Measurements from ENCODE around the gene ZNF787.

The ZNF787 gene

GRCh38 chr19:56080669-56081401 lies 40.3 kb downstream of the ZNF787 start:
- Histone ChIP-seq H4K20me1 (ENCODE audit: insufficient read depth, low read length) (peaks cover 6% of the 10 kb centered on the region; the same call in 1 of the 2 replicates), H3K27me3 (ENCODE audit: low read depth, low read length) (no peaks in the 10 kb centered on the region), H3K4me1 (ENCODE audit: low read length) (peaks cover 33% of the 10 kb centered on the region), H3K36me3 (replicated peaks; ENCODE audit: low read depth, low read length) (peaks cover 5% of the 10 kb centered on the region), H3K9me3 (ENCODE audit: insufficient read depth, low read length) (no peaks in the 10 kb centered on the region), H3K4me3 (ENCODE audit: low read length) (peak overlapping the region; percentile 78), H3K79me2 (ENCODE audit: low read length) (peaks cover 2% of the 10 kb centered on the region; the same call in 1 of the 2 replicates), H3K4me2 (ENCODE audit: low read length) (peak overlapping the region; percentile 99), H3K27ac (ENCODE audit: low read length) (peak overlapping the region; percentile 77), H3K9ac (ENCODE audit: low read length) (peak overlapping the region; percentile 86), H2AFZ (ENCODE audit: low read depth, low read length) (peak overlapping the region; percentile 67)
- TF ChIP-seq CTCF (IDR thresholded peaks at IDR 0.05; ENCODE audit: low read depth, low read length) = peak; percentile 61
- TF ChIP-seq EZH2phosphoT487 (IDR thresholded peaks at IDR 0.05; ENCODE audit: low read depth) = no peak

- Histone ChIP-seq H3K27me3 (ENCODE audit: low read depth, low read length) (no peaks in the 10 kb centered on the region), H3K27ac (ENCODE audit: low read length) (no peak overlapping the region), H3K36me3 (replicated peaks; ENCODE audit: low read depth, low read length) (no peaks in the 10 kb centered on the region), H2AFZ (ENCODE audit: low read depth, low read length) (no peak overlapping the region), H3K9me3 (ENCODE audit: insufficient read depth, low read length) (no peaks in the 10 kb centered on the region), H4K20me1 (ENCODE audit: insufficient read depth, low read length) (no peaks in the 10 kb centered on the region), H3K4me2 (ENCODE audit: low read length) (0 out of 2 replicates have a peak overlapping the region, but pooled peaks have one; percentile 18), H3K4me3 (ENCODE audit: low read length) (no peak overlapping the region), H3K9ac (ENCODE audit: low read length) (no peak overlapping the region), H3K4me1 (ENCODE audit: low read length) (peaks cover 26% of the 10 kb centered on the region), H3K79me2 (ENCODE audit: low read length) (no peaks in the 10 kb centered on the region)
- TF ChIP-seq EZH2phosphoT487 (IDR thresholded peaks at IDR 0.05; ENCODE audit: low read depth) (no peak), CTCF (IDR thresholded peaks at IDR 0.05; ENCODE audit: low read depth, low read length) (no peak)
Measured at GRCh38 chr19:56079609-56080008, 41.5 kb downstream of the ZNF787 start.

GRCh38 chr19:56076498-56076897 lies 44.6 kb downstream of the ZNF787 start:
- Histone ChIP-seq H3K36me3 (replicated peaks; ENCODE audit: low read depth, low read length) (no peaks in the 10 kb centered on the region), H3K4me2 (ENCODE audit: low read length) (no peak overlapping the region), H3K4me1 (ENCODE audit: low read length) (peaks cover 19% of the 10 kb centered on the region), H3K4me3 (ENCODE audit: low read length) (no peak overlapping the region), H3K9ac (ENCODE audit: low read length) (no peak overlapping the region), H4K20me1 (ENCODE audit: insufficient read depth, low read length) (no peaks in the 10 kb centered on the region), H2AFZ (ENCODE audit: low read depth, low read length) (no peak overlapping the region; the same call in 1 of the 2 replicates), H3K79me2 (ENCODE audit: low read length) (no peaks in the 10 kb centered on the region), H3K27me3 (ENCODE audit: low read depth, low read length) (no peaks in the 10 kb centered on the region), H3K9me3 (ENCODE audit: insufficient read depth, low read length) (no peaks in the 10 kb centered on the region), H3K27ac (ENCODE audit: low read length) (no peak overlapping the region)
- TF ChIP-seq EZH2phosphoT487 (IDR thresholded peaks at IDR 0.05; ENCODE audit: low read depth) (no peak), CTCF (IDR thresholded peaks at IDR 0.05; ENCODE audit: low read depth, low read length) (peak; percentile 96)

- no peak overlapping the region for H2AFZ ChIP-seq (ENCODE audit: low read depth, low read length)
- H3K27me3 ChIP-seq (ENCODE audit: low read depth, low read length) = no peaks in the 10 kb centered on the region
- no peak for TF ChIP-seq EZH2phosphoT487 (IDR thresholded peaks at IDR 0.05; ENCODE audit: low read depth)
- TF ChIP-seq CTCF (IDR thresholded peaks at IDR 0.05; ENCODE audit: low read depth, low read length) = peak; percentile 41
- no peak overlapping the region for H3K4me3 ChIP-seq (ENCODE audit: low read length)
- no peak overlapping the region for H3K9ac ChIP-seq (ENCODE audit: low read length)
- H3K79me2 ChIP-seq (ENCODE audit: low read length) = no peaks in the 10 kb centered on the region
- H4K20me1 ChIP-seq (ENCODE audit: insufficient read depth, low read length) = no peaks in the 10 kb centered on the region
- H3K4me1 ChIP-seq (ENCODE audit: low read length) = peaks cover 8% of the 10 kb centered on the region; the same call in 1 of the 2 replicates
- no peaks in the 10 kb centered on the region for H3K9me3 ChIP-seq (ENCODE audit: insufficient read depth, low read length)
- H3K27ac ChIP-seq (ENCODE audit: low read length) = no peak overlapping the region
- H3K4me2 ChIP-seq (ENCODE audit: low read length) = no peak overlapping the region
- H3K36me3 ChIP-seq (replicated peaks; ENCODE audit: low read depth, low read length) = no peaks in the 10 kb centered on the region
Measured at GRCh38 chr19:56071151-56071550, 49.9 kb downstream of the ZNF787 start.

All from OCI-LY3 (cell line).